Fibroblast of mammary gland (primary cell): ENCODE results near the gene WDR70.
A peak's percentile ranks its signal among the peaks of the same experiment; 100 is the strongest.

ENCODE experiments used
- DNase-seq: peaks from one replicate; pipeline ENCODE4 v3.0.0-alpha.2; 2010; ENCODE audit warnings: low read depth
- H3K4me3 ChIP-seq: 2 replicates; pipeline ENCODE4 v1.5.1; 2011; ENCODE audit warnings: low read depth, mild to moderate bottlenecking, low read length, moderate library complexity; ENCODE audit not compliant: control insufficient read depth
- TF ChIP-seq, protein P1 (sequence below): conservative IDR thresholded peaks from 2 replicates; pipeline ENCODE4 v1.5.1; 2011; ENCODE audit warnings: low read depth, low read length, inconsistent platforms; ENCODE audit not compliant: control insufficient read depth, insufficient read depth

Gene WDR70

DNA sequence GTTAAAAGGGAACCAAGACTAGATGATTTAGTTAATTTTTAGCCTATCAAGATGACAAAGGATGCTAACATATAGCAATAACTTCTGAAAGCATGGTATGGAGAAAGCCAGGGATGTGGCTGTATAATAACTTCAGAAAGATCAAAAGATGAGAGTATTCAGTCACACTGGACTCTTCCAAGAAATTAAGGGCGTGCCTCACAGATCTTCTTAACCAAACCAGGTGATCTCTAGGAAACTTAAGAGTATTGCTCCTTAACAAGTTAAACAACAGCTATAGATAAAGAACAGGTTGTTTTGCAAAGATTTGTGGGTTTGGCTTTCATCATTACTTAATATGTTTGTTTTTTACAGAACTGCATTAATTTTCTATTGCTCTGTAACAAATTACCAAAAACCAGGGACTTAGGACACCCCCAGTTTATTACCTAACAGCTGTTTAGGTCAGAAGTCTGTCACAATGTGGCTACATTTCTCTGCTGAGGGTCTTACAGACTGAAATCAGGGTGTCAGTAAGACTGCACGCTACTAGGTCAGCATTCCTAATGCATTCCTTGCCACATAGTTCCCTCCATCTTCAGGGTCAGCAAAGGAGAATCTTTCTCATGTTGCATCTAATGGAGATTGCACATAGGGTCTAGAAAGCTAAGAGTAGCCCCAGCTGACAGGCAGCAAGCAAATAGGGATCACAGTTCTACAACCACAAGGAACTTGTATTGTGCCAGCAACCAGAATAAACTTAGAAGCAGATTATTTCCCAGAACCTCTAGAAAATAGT is 113.8 kb downstream of the WDR70 start:
- H3K4me3 ChIP-seq: no peak overlapping the region
- TF ChIP-seq, protein P1, sequence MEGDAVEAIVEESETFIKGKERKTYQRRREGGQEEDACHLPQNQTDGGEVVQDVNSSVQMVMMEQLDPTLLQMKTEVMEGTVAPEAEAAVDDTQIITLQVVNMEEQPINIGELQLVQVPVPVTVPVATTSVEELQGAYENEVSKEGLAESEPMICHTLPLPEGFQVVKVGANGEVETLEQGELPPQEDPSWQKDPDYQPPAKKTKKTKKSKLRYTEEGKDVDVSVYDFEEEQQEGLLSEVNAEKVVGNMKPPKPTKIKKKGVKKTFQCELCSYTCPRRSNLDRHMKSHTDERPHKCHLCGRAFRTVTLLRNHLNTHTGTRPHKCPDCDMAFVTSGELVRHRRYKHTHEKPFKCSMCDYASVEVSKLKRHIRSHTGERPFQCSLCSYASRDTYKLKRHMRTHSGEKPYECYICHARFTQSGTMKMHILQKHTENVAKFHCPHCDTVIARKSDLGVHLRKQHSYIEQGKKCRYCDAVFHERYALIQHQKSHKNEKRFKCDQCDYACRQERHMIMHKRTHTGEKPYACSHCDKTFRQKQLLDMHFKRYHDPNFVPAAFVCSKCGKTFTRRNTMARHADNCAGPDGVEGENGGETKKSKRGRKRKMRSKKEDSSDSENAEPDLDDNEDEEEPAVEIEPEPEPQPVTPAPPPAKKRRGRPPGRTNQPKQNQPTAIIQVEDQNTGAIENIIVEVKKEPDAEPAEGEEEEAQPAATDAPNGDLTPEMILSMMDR: no peak
- DNase-seq: no peak

DNA sequence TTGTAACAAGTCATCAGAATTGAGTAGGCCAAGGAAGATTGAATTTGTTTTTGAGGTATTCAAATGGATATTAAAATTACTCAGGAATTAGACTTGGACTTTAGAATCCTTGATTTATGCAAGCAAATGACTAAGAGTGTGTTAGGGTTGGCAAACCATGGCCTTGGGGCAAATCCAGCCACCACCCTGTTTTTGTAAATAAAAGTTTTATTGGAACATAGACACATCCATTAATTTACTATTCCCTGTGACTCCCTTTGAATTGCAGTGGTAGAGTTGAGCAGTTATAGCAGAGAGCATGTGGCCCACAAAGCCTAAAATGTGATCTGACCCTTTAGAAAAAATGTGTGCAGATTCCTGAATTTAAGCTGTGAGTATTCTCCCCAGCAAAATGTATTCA is 115.6 kb downstream of the WDR70 start:
- TF ChIP-seq, protein P1: no peak
- no peak overlapping the region for H3K4me3 ChIP-seq
- peak; percentile 43 for DNase-seq

DNA sequence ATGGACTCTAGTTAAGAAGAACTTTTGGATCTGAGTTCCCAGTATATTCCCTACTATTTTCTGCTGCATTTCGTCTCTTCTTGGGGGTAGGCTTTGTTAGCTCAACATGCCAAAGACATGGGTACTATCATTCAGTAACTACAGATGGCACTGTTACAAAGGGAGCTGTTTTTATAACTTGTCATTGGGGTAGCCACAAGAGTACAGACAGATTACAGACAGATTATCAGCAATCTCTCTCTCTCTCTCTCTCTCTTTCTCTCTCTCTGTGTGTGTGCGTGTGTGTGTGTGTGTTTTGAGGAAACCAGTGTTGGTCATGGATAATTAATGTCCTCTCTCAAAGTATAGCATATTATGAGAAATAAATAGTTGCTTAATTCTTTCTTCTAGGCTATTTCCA is 116.1 kb downstream of the WDR70 start:
- peak; percentile 55 for DNase-seq
- H3K4me3 ChIP-seq: no peak overlapping the region
- TF ChIP-seq, protein P1: peak; percentile 33

DNA sequence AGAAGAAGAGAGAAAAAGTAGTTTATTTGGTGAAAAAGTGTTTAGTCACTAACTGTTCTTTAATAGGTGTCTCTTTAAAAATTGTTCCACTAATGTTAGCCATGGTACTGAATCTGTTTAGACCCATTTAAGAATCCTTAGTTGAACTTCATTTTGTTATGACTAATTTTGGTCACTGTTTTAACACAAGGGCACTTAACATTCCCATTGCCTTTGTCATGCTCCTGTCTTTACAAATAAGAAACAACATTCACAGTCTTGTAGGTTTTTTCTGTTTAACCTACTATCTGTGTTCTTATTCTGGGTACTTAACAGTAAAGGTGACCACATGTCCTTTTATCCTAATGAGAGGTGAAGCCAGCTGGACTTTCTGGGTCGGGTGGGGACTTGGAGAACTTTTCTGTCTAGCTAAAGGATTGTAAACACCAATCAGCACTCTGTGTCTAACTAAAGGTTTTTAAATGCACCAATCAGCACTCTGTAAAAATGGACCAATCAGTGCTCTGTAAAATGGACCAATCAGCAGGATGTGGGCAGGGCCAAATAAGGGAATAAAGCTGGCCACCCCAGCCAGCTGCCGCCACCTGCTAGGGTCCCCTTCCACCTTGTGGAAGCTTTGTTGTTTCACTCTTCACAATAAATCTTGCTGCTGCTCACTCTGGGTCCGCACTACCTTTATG is 116.7 kb downstream of the WDR70 start:
- DNase-seq: peak; percentile 86
- no peak overlapping the region for H3K4me3 ChIP-seq
- TF ChIP-seq, protein P1: no peak

DNA sequence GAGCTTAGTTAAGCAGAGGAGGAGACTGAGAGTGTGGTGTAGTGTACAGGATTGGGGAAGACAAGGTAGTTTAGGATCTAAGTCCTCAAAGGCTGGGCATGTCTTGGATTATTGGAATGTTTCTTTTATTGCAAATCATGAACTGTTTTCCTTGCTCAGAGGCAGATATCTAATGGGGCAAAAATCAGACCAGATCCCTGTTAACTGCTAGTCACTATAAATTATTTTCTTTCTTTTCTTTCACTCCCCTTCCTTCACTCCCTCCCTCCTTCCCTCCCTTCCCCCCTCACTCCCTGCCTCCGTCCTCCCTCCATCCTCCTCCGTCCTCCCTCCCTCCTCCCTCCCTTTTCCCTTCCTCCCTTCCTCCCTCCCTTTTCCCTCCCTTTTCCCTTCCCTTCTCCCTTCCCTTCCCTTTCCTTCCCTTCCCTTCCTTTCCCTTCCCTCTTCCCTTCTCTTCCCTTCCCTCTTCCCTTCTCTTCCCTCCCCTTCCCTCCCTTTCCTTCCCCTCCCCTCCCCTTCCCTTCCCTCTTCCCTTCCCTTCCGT is 117.9 kb downstream of the WDR70 start:
- TF ChIP-seq, protein P1: no peak
- H3K4me3 ChIP-seq: no peak overlapping the region
- no peak for DNase-seq

DNA sequence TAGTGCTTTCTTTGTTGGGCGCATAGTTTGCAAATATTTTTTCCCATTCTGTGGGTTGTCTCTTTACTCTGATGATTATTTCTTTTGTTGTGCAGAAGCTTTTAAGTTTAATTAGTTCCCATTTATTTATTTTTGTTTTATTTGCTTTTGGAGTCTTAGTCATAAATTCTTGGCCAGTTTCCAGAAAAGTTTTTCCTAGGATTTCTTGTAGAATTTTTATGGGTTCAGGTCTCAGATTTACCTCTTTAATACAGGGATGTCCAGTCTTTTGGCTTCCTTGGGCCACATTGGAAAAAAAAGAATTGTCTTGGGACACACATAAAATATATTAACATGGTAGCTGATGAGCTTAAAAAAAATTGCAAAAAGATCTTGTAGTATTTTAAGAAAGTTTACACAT is 122.0 kb downstream of the WDR70 start:
- TF ChIP-seq, protein P1: no peak

More for the DNA sequence above, 122.0 kb downstream of the WDR70 start:
- H3K4me3 ChIP-seq: no peak overlapping the region
- peak; percentile 27 for DNase-seq
